ENCODE measurements around the gene KLRF1.

The KLRF1 gene

GRCh38 chr12:9827209-9827888 is at the start of gene KLRF1:
Gene KLRF1 (plus strand): TSS chr12:9827481. CDS start chr12:9827545, 64 bp downstream.
- DNase-seq: no peak

GRCh38 chr12:9779209-9779608 is 48.1 kb upstream of the KLRF1 start:
- no peak for DNase-seq

GRCh38 chr12:9781360-9781759 is 45.9 kb upstream of the KLRF1 start:
- DNase-seq: no peak

GRCh38 chr12:9782547-9783382 is 44.5 kb upstream of the KLRF1 start:
- no peak for DNase-seq

- DNase-seq: no peak
These were observed 43.0 kb upstream of the KLRF1 start for GRCh38 chr12:9784326-9784725.

- DNase-seq: no peak
These were observed 42.5 kb upstream of the KLRF1 start for GRCh38 chr12:9784816-9785215.

- no peak for DNase-seq
These were observed 40.3 kb upstream of the KLRF1 start for GRCh38 chr12:9786726-9787717.

GRCh38 chr12:9792185-9792900 is 34.9 kb upstream of the KLRF1 start:
- DNase-seq: no peak

GRCh38 chr12:9792961-9793617 is 34.2 kb upstream of the KLRF1 start:
- DNase-seq: no peak

GRCh38 chr12:9793779-9794395 is 33.4 kb upstream of the KLRF1 start:
- DNase-seq: peak; percentile 91 to 93

- DNase-seq: no peak
These were observed 32.7 kb upstream of the KLRF1 start for GRCh38 chr12:9794484-9795093.

GRCh38 chr12:9795945-9796344 is 31.3 kb upstream of the KLRF1 start:
- DNase-seq: no peak

- DNase-seq: no peak
These were observed 30.9 kb upstream of the KLRF1 start for GRCh38 chr12:9796346-9796745.

GRCh38 chr12:9796971-9797370 is 30.3 kb upstream of the KLRF1 start:
- no peak for DNase-seq

GRCh38 chr12:9797722-9798619 is 29.3 kb upstream of the KLRF1 start:
- DNase-seq: peak; percentile 83 to 85

- no peak for DNase-seq
These were observed 27.3 kb upstream of the KLRF1 start for GRCh38 chr12:9799961-9800360.

GRCh38 chr12:9805883-9806282 is 21.4 kb upstream of the KLRF1 start:
- no peak for DNase-seq

- DNase-seq: no peak
These were observed 20.6 kb upstream of the KLRF1 start for GRCh38 chr12:9806714-9807113.

GRCh38 chr12:9808504-9808903 is 18.8 kb upstream of the KLRF1 start:
- DNase-seq: peak; percentile 67 to 68

- no peak for DNase-seq
These were observed 17.9 kb upstream of the KLRF1 start for GRCh38 chr12:9809338-9809737.

Measured in AML-193 (cell line).